WTC11 (cell line): ENCODE measurements around the gene LARGE1. TPM values are rescaled to one million over a fixed set of nuclear protein-coding genes. Genes with fewer than 3 reads are reported as not detected.
"Not testable (repeated sequence)": the region's sequence is repeated elsewhere in the genome, so short reads cannot be mapped to it uniquely, and the experiment has no call there.

ENCODE experiments used
- ATAC-seq: fragments of 200-7000 bp; cut with Tn5 transposase; 2 replicates; pipeline ENCODE4 v1.10.0; 2021; ENCODE audit warnings: mild to moderate bottlenecking, moderate library complexity
- CTCF ChIA-PET: fragments of 300-600 bp; sonication (Branson Sonifier 250); formaldehyde crosslinking; loops from one replicate; lab custom pipeline; 2021; ENCODE audit warnings: antibody characterized with exemption; lab: Charles Lee
- POLR2A ChIA-PET: fragments of 350-600 bp; sonication (Branson Sonifier 250); formaldehyde crosslinking; loops from one replicate; lab custom pipeline; 2021; ENCODE audit warnings: antibody characterized with exemption; lab: Charles Lee
- DNase-seq: peaks from one replicate; pipeline ENCODE4 v3.0.0; 2021; ENCODE audit warnings: low spot score
- H3K27ac Mint-ChIP-seq: 2 replicates; pipeline ENCODE4 v1.8.0; 2021; ENCODE audit warnings: mixed read lengths
- H3K27me3 Mint-ChIP-seq: 2 replicates; pipeline ENCODE4 v1.8.0; 2021; ENCODE audit warnings: low read depth, mild to moderate bottlenecking, moderate library complexity, mixed read lengths
- H3K36me3 Mint-ChIP-seq: 2 replicates; pipeline ENCODE4 v1.8.0; 2021; ENCODE audit warnings: mixed read lengths
- H3K4me1 Mint-ChIP-seq: 2 replicates; pipeline ENCODE4 v1.8.0; 2022; ENCODE audit warnings: mixed read lengths
- H3K4me3 Mint-ChIP-seq: 2 replicates; pipeline ENCODE4 v1.8.0; 2021; ENCODE audit warnings: mild to moderate bottlenecking, moderate library complexity, mixed read lengths
- H3K9me3 Mint-ChIP-seq: 2 replicates; pipeline ENCODE4 v1.8.0; 2021; ENCODE audit warnings: mixed read lengths
- EMX1 ChIP-seq: fragments of 250-450 bp; sonication (Bioruptor Pico); IDR thresholded peaks from 2 replicates; pipeline ENCODE4 v1.8.0; 2021; ENCODE audit warnings: mild to moderate bottlenecking
- GTF2I ChIP-seq: fragments of 250-450 bp; sonication (Bioruptor Pico); conservative IDR thresholded peaks from 2 replicates; pipeline ENCODE4 v1.4.0; 2021; ENCODE audit warnings: mild to moderate bottlenecking
- MYBL2 ChIP-seq: sonication (generic); formaldehyde crosslinking; IDR thresholded peaks from 2 replicates; pipeline ENCODE4 v1.8.1; 2023; ENCODE audit warnings: mild to moderate bottlenecking, moderate library complexity, missing genetic modification reagents
- NFE2L1 ChIP-seq: sonication (generic); formaldehyde crosslinking; IDR thresholded peaks from 2 replicates; pipeline ENCODE4 v1.8.1; 2023; ENCODE audit warnings: missing genetic modification reagents
- NFYB ChIP-seq: sonication (generic); formaldehyde crosslinking; conservative IDR thresholded peaks from 2 replicates; pipeline ENCODE4 v1.8.0; 2022; ENCODE audit warnings: low read depth, missing genetic modification reagents
- NR3C1 ChIP-seq: sonication (generic); formaldehyde crosslinking; conservative IDR thresholded peaks from 2 replicates; pipeline ENCODE4 v1.8.1; 2023; ENCODE audit warnings: low read depth, mild to moderate bottlenecking, missing genetic modification reagents
- OVOL2 ChIP-seq: fragments of 250-450 bp; sonication (Bioruptor Pico); IDR thresholded peaks from 2 replicates; pipeline ENCODE4 v1.9.0; 2021; ENCODE audit warnings: mild to moderate bottlenecking, borderline replicate concordance
- ZMAT4 ChIP-seq: fragments of 250-450 bp; sonication (Bioruptor Pico); IDR thresholded peaks from 2 replicates; pipeline ENCODE4 v1.9.0; 2021; ENCODE audit warnings: mild to moderate bottlenecking
- ZNF219 ChIP-seq: sonication (generic); formaldehyde crosslinking; IDR thresholded peaks from 2 replicates; pipeline ENCODE4 v1.8.0; 2023; ENCODE audit warnings: missing genetic modification reagents, mild to moderate bottlenecking, borderline replicate concordance
- ZNF317 ChIP-seq: sonication (generic); formaldehyde crosslinking; IDR thresholded peaks from 2 replicates; pipeline ENCODE4 v1.8.1; 2023; ENCODE audit warnings: low read depth, mild to moderate bottlenecking, moderate library complexity, missing genetic modification reagents, borderline replicate concordance
- ZNF396 ChIP-seq: fragments of 250-450 bp; sonication (Bioruptor Pico); IDR thresholded peaks from 2 replicates; pipeline ENCODE4 v1.8.0; 2021; ENCODE audit warnings: mild to moderate bottlenecking, moderate library complexity, borderline replicate concordance
- total RNA-seq: library from RNA; stranded (reverse); gene quantifications from 3 replicates; pipeline ENCODE4 v1.2.3, GENCODE V29; 2021
- TF ChIP-seq, protein P1 (sequence below): sonication (generic); formaldehyde crosslinking; IDR thresholded peaks from 2 replicates; pipeline ENCODE4 v1.8.0; 2022; ENCODE audit warnings: mild to moderate bottlenecking, missing genetic modification reagents
- TF ChIP-seq, protein P2 (sequence below): sonication (generic); formaldehyde crosslinking; IDR thresholded peaks from 2 replicates; pipeline ENCODE4 v1.8.1; 2022; ENCODE audit warnings: mild to moderate bottlenecking, moderate library complexity, missing genetic modification reagents
- TF ChIP-seq, protein P3 (sequence below): sonication (generic); formaldehyde crosslinking; IDR thresholded peaks from 2 replicates; pipeline ENCODE4 v1.8.1; 2023; ENCODE audit warnings: mild to moderate bottlenecking, missing genetic modification reagents, borderline replicate concordance

The LARGE1 gene
- total RNA-seq, 1 experiment from 2014 or later, result 72.6 TPM

GRCh38 chr22:33569559-33569958 lies 350.7 kb downstream of the LARGE1 start:
- CTCF ChIA-PET, result interaction anchor here (1.2 to 1.3 kb wide), 2 partner anchors 10 to 352 kb away, joined by 3 to 6 read pairs; no protein-coding TSS in a partner anchor
- Mint-ChIP-seq H3K27ac (peak overlapping the region; percentile 78), H3K27me3 (no peaks in the 10 kb centered on the region), H3K4me3 (no peak overlapping the region; the same call in 1 of the 2 replicates), H3K4me1 (peaks cover 42% of the 10 kb centered on the region), H3K36me3 (peaks cover 6% of the 10 kb centered on the region; the same call in 1 of the 2 replicates), H3K9me3 (no peaks in the 10 kb centered on the region)
- TF ChIP-seq EMX1, result no peak
- TF ChIP-seq, protein P1, sequence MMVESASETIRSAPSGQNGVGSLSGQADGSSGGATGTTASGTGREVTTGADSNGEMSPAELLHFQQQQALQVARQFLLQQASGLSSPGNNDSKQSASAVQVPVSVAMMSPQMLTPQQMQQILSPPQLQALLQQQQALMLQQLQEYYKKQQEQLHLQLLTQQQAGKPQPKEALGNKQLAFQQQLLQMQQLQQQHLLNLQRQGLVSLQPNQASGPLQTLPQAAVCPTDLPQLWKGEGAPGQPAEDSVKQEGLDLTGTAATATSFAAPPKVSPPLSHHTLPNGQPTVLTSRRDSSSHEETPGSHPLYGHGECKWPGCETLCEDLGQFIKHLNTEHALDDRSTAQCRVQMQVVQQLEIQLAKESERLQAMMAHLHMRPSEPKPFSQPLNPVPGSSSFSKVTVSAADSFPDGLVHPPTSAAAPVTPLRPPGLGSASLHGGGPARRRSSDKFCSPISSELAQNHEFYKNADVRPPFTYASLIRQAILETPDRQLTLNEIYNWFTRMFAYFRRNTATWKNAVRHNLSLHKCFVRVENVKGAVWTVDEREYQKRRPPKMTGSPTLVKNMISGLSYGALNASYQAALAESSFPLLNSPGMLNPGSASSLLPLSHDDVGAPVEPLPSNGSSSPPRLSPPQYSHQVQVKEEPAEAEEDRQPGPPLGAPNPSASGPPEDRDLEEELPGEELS (CRISPR knock-in tag), result no peak
- POLR2A ChIA-PET, result interaction anchor here (0.6 to 1.1 kb wide), 3 partner anchors 17 to 908 kb away, joined by 3 read pairs; no protein-coding TSS in a partner anchor
- peak; percentile 44 for DNase-seq
- ATAC-seq, result peak; percentile 83

DNA sequence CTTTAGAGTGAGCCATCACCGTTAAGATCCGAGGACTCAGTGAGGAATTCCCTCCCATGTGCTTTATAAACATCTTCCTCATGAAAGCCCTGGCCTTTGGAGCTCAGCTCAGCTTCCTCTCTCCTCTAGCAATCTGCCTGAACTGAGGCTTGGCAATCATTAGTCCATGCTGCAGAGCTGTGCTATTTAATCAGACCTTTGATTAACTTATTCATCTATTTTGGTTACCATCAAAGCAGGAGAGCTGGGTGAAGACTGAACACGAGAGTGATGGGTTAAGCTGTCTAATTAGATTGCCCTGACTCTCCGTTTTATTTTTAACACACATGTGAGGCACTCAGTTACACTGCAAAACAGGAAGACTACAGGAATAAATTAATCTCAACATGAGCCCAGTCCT lies 351.3 kb downstream of the LARGE1 start:
- H3K9me3 Mint-ChIP-seq, result no peaks in the 10 kb centered on the region
- no peak overlapping the region for H3K4me3 Mint-ChIP-seq
- POLR2A ChIA-PET, result interaction anchor here (0.6 to 1.1 kb wide), 2 partner anchors 353 to 909 kb away, joined by 3 read pairs; no protein-coding TSS in a partner anchor
- 0 out of 2 replicates have a peak, but pooled peaks have one; percentile 14 for ATAC-seq
- TF ChIP-seq GTF2I (CRISPR knock-in tag) (no peak), OVOL2 (CRISPR knock-in tag) (no peak), NFE2L1 (no peak), ZNF396 (no peak), ZMAT4 (CRISPR knock-in tag) (no peak), ZNF219 (CRISPR knock-in tag) (no peak), NR3C1 (CRISPR knock-in tag) (no peak), MYBL2 (no peak), ZNF317 (no peak)
- TF ChIP-seq, protein P2, sequence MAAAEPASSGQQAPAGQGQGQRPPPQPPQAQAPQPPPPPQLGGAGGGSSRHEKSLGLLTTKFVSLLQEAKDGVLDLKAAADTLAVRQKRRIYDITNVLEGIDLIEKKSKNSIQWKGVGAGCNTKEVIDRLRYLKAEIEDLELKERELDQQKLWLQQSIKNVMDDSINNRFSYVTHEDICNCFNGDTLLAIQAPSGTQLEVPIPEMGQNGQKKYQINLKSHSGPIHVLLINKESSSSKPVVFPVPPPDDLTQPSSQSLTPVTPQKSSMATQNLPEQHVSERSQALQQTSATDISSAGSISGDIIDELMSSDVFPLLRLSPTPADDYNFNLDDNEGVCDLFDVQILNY (CRISPR knock-in tag), result no peak
- TF ChIP-seq, protein P3, sequence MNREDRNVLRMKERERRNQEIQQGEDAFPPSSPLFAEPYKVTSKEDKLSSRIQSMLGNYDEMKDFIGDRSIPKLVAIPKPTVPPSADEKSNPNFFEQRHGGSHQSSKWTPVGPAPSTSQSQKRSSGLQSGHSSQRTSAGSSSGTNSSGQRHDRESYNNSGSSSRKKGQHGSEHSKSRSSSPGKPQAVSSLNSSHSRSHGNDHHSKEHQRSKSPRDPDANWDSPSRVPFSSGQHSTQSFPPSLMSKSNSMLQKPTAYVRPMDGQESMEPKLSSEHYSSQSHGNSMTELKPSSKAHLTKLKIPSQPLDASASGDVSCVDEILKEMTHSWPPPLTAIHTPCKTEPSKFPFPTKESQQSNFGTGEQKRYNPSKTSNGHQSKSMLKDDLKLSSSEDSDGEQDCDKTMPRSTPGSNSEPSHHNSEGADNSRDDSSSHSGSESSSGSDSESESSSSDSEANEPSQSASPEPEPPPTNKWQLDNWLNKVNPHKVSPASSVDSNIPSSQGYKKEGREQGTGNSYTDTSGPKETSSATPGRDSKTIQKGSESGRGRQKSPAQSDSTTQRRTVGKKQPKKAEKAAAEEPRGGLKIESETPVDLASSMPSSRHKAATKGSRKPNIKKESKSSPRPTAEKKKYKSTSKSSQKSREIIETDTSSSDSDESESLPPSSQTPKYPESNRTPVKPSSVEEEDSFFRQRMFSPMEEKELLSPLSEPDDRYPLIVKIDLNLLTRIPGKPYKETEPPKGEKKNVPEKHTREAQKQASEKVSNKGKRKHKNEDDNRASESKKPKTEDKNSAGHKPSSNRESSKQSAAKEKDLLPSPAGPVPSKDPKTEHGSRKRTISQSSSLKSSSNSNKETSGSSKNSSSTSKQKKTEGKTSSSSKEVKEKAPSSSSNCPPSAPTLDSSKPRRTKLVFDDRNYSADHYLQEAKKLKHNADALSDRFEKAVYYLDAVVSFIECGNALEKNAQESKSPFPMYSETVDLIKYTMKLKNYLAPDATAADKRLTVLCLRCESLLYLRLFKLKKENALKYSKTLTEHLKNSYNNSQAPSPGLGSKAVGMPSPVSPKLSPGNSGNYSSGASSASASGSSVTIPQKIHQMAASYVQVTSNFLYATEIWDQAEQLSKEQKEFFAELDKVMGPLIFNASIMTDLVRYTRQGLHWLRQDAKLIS (CRISPR knock-in tag), result no peak
- TF ChIP-seq, all 79 proteins: peak for 0
- CTCF ChIA-PET, result interaction anchor here (0.8 to 1.3 kb wide), 4 partner anchors 11 to 352 kb away, joined by 3 to 7 read pairs (median 4); no protein-coding TSS in a partner anchor
- no peak for DNase-seq
- H3K4me1 Mint-ChIP-seq, result peaks cover 42% of the 10 kb centered on the region
- H3K27me3 Mint-ChIP-seq, result no peaks in the 10 kb centered on the region
- peak overlapping the region; percentile 78 for H3K27ac Mint-ChIP-seq
- H3K36me3 Mint-ChIP-seq, result peaks cover 6% of the 10 kb centered on the region; the same call in 1 of the 2 replicates

GRCh38 chr22:33566495-33566894 lies 353.8 kb downstream of the LARGE1 start:
- POLR2A ChIA-PET, result not testable (repeated sequence)

More at GRCh38 chr22:33566495-33566894, 353.8 kb downstream of the LARGE1 start:
- H3K36me3 Mint-ChIP-seq, H3K27ac Mint-ChIP-seq, CTCF ChIA-PET, H3K27me3 Mint-ChIP-seq, H3K9me3 Mint-ChIP-seq, ATAC-seq, H3K4me3 Mint-ChIP-seq, DNase-seq: not testable (repeated sequence)
- H3K4me1 Mint-ChIP-seq, result peaks cover 55% of the 10 kb centered on the region
- peak; percentile 59; the same call in 1 of the 2 replicates for TF ChIP-seq NFYB
